SK-N-MC (cell line): ENCODE data around the gene AHDC1.

Experiments used
- EZH2 ChIP-seq: fragments of 200-600 bp; sonication (generic); IDR thresholded peaks from one replicate; pipeline ENCODE4 v1.6.1; 2017; ENCODE audit warnings: antibody characterized with exemption
- FOXP2 ChIP-seq: optimal IDR thresholded peaks from 2 replicates; pipeline ENCODE3; 2011; ENCODE audit warnings: mild to moderate bottlenecking, moderate library complexity; ENCODE audit not compliant: insufficient read depth; ENCODE audit errors: extremely low read length, control extremely low read depth
- POLR2AphosphoS5 ChIP-seq: IDR thresholded peaks from 2 replicates; pipeline ENCODE4 v1.6.1; 2012; ENCODE audit warnings: mild to moderate bottlenecking, low read depth, low read length, borderline replicate concordance

- TF ChIP-seq POLR2AphosphoS5 (no peak), EZH2 (no peak), FOXP2 (no peak)
Observed at GRCh38 chr1:27503033-27503432, 100.9 kb downstream of the AHDC1 start.
